ENCODE results near the gene TACC3.

- TF ChIP-seq JUND (IDR thresholded peaks at IDR 0.05) (no peak), REST (IDR thresholded peaks at IDR 0.05; ENCODE audit: low read depth, low read length) (no peak), YY1 (IDR thresholded peaks at IDR 0.05; ENCODE audit: low read depth) (no peak), TAF1 (IDR thresholded peaks at IDR 0.05; ENCODE audit: borderline replicate concordance, low read depth, low read length) (no peak), CTCF (IDR thresholded peaks at IDR 0.05) (no peak), ELF1 (IDR thresholded peaks at IDR 0.05) (no peak), RCOR1 (IDR thresholded peaks at IDR 0.05; ENCODE audit: low read length) (no peak), FOXJ3 (CRISPR knock-in tag; IDR thresholded peaks at IDR 0.05) (no peak), SIN3A (IDR thresholded peaks at IDR 0.05; ENCODE audit: borderline replicate concordance, low read depth, low read length) (no peak), POLR2AphosphoS5 (IDR thresholded peaks at IDR 0.05; ENCODE audit: low read depth, low read length) (no peak)
Measured at GRCh38 chr4:1793496-1793840, 72.1 kb downstream of the TACC3 start.

Data from SK-N-SH (cell line).